Thoracic aorta (tissue), 2 donors: ENCODE data around the gene MBOAT1. TPM values are rescaled to one million over a fixed set of nuclear protein-coding genes. Genes with fewer than 3 reads are reported as not detected.

Experiments
- ATAC-seq: fragments of 150-250 bp; one replicate; pipeline ENCODE4 v1.8.0; 2017; ENCODE audit warnings: low read depth; ENCODE audit not compliant: insufficient number of reproducible peaks, low FRiP score
- DNase-seq: peaks from one replicate; pipeline ENCODE4 v3.0.0-alpha.2; 2020; ENCODE audit warnings: low spot score
- H3K27ac ChIP-seq, 2 donors: fragments of 200-600 bp; sonication (generic); 1 replicate in 1 of 2; 2 replicates in 1 of 2; pipeline ENCODE4 v1.5.1; 2016; ENCODE audit warnings: mild to moderate bottlenecking in 2 of 2, moderate library complexity in 2 of 2
- H3K27me3 ChIP-seq: fragments of 200-600 bp; sonication (generic); replicated peaks from 2 replicates; pipeline ENCODE4 v1.6.0; 2016; ENCODE audit warnings: mild to moderate bottlenecking; ENCODE audit not compliant: insufficient read depth
- H3K36me3 ChIP-seq: fragments of 200-600 bp; sonication (generic); one replicate; pipeline ENCODE4 v1.5.1; 2016
- H3K4me1 ChIP-seq, 2 donors: fragments of 200-600 bp; sonication (generic); 1 replicate in 1 of 2; 2 replicates in 1 of 2; pipeline versions ENCODE4 v1.5.1 to v1.6.0; 2016; ENCODE audit warnings: low read depth in 2 of 2, mild to moderate bottlenecking in 1 of 2; ENCODE audit not compliant: control insufficient read depth in 1 of 2
- H3K4me3 ChIP-seq: fragments of 200-600 bp; sonication (generic); 2 replicates; pipeline ENCODE4 v1.5.1; 2016; ENCODE audit warnings: mild to moderate bottlenecking
- H3K9me3 ChIP-seq: fragments of 200-600 bp; sonication (generic); 2 replicates; pipeline ENCODE4 v1.5.1; 2016
- total RNA-seq, 2 donors: library from RNA; depleted of rRNA; stranded (reverse); fragments of >200 nt; gene quantifications; one replicate each; pipeline versions ENCODE4 v1.1.0 to v1.2.3, GENCODE V29; 2016
- TF ChIP-seq, protein P1 (sequence below): fragments of 200-600 bp; sonication (generic); IDR thresholded peaks from one replicate; pipeline ENCODE4 v1.5.1; 2019; ENCODE audit warnings: antibody characterized with exemption

MBOAT1 gene
- total RNA-seq, 2 donors from 2014 or later, result 5.5 to 6.8 TPM

- no peak overlapping the region for H3K27ac ChIP-seq
- DNase-seq, result no peak
- no peaks in the 10 kb centered on the region for H3K27me3 ChIP-seq
- TF ChIP-seq, protein P1, sequence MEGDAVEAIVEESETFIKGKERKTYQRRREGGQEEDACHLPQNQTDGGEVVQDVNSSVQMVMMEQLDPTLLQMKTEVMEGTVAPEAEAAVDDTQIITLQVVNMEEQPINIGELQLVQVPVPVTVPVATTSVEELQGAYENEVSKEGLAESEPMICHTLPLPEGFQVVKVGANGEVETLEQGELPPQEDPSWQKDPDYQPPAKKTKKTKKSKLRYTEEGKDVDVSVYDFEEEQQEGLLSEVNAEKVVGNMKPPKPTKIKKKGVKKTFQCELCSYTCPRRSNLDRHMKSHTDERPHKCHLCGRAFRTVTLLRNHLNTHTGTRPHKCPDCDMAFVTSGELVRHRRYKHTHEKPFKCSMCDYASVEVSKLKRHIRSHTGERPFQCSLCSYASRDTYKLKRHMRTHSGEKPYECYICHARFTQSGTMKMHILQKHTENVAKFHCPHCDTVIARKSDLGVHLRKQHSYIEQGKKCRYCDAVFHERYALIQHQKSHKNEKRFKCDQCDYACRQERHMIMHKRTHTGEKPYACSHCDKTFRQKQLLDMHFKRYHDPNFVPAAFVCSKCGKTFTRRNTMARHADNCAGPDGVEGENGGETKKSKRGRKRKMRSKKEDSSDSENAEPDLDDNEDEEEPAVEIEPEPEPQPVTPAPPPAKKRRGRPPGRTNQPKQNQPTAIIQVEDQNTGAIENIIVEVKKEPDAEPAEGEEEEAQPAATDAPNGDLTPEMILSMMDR, result no peak
- ATAC-seq, result no peak
- H3K4me3 ChIP-seq, result no peak overlapping the region
- peaks cover 0 to 3% of the 10 kb centered on the region in 2 donors for H3K4me1 ChIP-seq
- H3K36me3 ChIP-seq, result no peaks in the 10 kb centered on the region
- H3K9me3 ChIP-seq, result no peaks in the 10 kb centered on the region
Observed at GRCh38 chr6:20203561-20204511, 8.4 kb downstream of the MBOAT1 start.

DNA sequence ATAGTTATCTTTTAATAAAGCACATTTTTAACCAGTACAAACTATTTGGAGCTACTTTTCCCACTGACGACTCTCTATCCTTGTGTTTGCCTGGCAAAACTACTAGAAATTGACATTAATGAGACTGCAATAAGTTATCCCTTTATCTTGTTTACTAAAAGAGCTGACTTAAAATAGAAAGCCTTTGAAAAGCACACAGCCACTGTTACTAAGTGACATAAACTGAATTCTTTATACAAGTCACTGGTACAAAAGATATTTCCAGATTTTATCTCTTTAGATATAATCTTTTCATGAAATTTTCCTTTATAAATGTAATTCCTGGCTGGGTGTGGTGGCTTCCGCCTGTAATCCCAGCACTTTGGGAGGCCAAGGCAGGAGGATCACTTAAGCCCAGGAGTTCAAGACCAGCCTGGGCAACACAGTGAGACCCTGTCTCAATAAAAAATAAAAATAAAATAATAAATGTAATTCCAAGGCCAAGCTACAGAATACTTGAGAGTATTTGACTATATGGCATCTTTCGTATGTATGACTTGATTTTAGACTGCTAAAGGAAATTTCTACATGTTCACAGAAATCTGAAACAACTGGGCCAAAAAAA is 9.5 kb downstream of the MBOAT1 start:
- Histone ChIP-seq H3K9me3 (no peaks in the 10 kb centered on the region), H3K4me3 (no peak overlapping the region), H3K27ac (no peak overlapping the region), H3K4me1 (peaks cover 0 to 3% of the 10 kb centered on the region in 2 donors), H3K36me3 (no peaks in the 10 kb centered on the region), H3K27me3 (no peaks in the 10 kb centered on the region)
- TF ChIP-seq, protein P1, result no peak
- ATAC-seq (no peak), DNase-seq (no peak)

DNA sequence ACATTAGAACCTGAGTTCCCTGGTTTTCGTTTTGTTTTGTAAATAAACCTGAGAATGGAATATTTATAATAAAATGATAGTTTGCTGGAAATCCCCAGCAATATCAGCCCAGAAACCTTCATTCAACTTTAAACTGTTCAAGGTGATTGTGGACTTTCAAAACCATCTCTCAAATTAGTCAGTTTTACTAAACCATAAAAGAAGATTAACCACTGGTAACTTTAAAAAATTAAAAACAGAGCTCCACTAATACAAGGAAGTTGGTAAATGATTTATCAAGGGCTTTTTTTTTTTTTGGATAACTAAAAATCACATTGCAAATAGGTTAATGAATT is 10.0 kb downstream of the MBOAT1 start:
- Histone ChIP-seq H3K36me3 (no peaks in the 10 kb centered on the region), H3K4me3 (no peak overlapping the region), H3K4me1 (peaks cover 0 to 3% of the 10 kb centered on the region in 2 donors), H3K27me3 (no peaks in the 10 kb centered on the region), H3K9me3 (no peaks in the 10 kb centered on the region), H3K27ac (no peak overlapping the region)
- TF ChIP-seq, protein P1, result no peak
- DNase-seq, result no peak
- no peak for ATAC-seq

- H3K4me3 ChIP-seq, result no peak overlapping the region
- TF ChIP-seq, protein P1, result no peak
- DNase-seq, result no peak
- ATAC-seq, result no peak
- H3K27ac ChIP-seq, result no peak overlapping the region
- peaks cover 0 to 3% of the 10 kb centered on the region in 2 donors for H3K4me1 ChIP-seq
- no peaks in the 10 kb centered on the region for H3K27me3 ChIP-seq
- no peaks in the 10 kb centered on the region for H3K9me3 ChIP-seq
- no peaks in the 10 kb centered on the region for H3K36me3 ChIP-seq
Observed at GRCh38 chr6:20200761-20201630, 11.3 kb downstream of the MBOAT1 start.

DNA sequence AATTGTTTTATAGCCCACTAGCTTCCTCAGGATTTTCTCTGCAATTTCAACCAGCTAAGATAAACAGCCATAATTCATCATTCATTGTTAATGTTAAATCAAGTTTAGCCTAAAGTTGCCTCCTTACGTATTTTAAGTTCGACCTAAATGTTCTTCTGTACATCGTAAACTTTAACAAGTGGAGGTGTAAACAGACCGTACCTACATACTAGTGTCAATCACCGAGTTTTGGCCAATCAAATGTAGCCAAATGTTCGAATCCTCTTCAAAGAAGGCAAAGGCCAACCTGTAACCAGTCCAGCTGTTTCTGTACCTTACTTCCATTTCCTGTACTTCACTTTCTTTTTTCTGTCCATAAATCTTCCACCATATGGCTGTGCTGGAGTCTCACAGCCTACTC is 13.5 kb downstream of the MBOAT1 start:
- ATAC-seq, result no peak
- DNase-seq, result no peak
- no peak overlapping the region for H3K27ac ChIP-seq
- H3K36me3 ChIP-seq, result no peaks in the 10 kb centered on the region
- no peaks in the 10 kb centered on the region for H3K27me3 ChIP-seq
- peaks cover 0 to 3% of the 10 kb centered on the region in 2 donors for H3K4me1 ChIP-seq
- TF ChIP-seq, protein P1, result no peak
- no peak overlapping the region for H3K4me3 ChIP-seq
- no peaks in the 10 kb centered on the region for H3K9me3 ChIP-seq
